ENCODE measurements around the gene MAN2A1. TPM values are rescaled to one million over a fixed set of nuclear protein-coding genes. Genes with fewer than 3 reads are reported as not detected.
"Not testable (repeated sequence)": the region's sequence is repeated elsewhere in the genome, so short reads cannot be mapped to it uniquely, and the experiment has no call there.

Gene MAN2A1
- total RNA-seq, 1 donor from 2014 or later = 85.0 TPM

- DNase-seq (ENCODE audit: low read depth) (no peak), FAIRE-seq (peak; percentile 84)
- no peaks in the 10 kb centered on the region for H3K27me3 ChIP-seq (ENCODE audit: control insufficient read depth, insufficient read depth, low read length)
- TF ChIP-seq, protein P1, sequence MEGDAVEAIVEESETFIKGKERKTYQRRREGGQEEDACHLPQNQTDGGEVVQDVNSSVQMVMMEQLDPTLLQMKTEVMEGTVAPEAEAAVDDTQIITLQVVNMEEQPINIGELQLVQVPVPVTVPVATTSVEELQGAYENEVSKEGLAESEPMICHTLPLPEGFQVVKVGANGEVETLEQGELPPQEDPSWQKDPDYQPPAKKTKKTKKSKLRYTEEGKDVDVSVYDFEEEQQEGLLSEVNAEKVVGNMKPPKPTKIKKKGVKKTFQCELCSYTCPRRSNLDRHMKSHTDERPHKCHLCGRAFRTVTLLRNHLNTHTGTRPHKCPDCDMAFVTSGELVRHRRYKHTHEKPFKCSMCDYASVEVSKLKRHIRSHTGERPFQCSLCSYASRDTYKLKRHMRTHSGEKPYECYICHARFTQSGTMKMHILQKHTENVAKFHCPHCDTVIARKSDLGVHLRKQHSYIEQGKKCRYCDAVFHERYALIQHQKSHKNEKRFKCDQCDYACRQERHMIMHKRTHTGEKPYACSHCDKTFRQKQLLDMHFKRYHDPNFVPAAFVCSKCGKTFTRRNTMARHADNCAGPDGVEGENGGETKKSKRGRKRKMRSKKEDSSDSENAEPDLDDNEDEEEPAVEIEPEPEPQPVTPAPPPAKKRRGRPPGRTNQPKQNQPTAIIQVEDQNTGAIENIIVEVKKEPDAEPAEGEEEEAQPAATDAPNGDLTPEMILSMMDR (IDR thresholded peaks at IDR 0.05; ENCODE audit: insufficient read depth, low read length, severe bottlenecking) = no peak
- H3K36me3 ChIP-seq (ENCODE audit: control insufficient read depth, insufficient read depth, low read length) = no peaks in the 10 kb centered on the region
- H3K4me3 ChIP-seq (ENCODE audit: low read depth, low read length) = no peak overlapping the region
These were observed 66.9 kb downstream of the MAN2A1 start for GRCh38 chr5:109756543-109757185.

GRCh38 chr5:109757490-109757889 is 67.8 kb downstream of the MAN2A1 start:
- H3K36me3 ChIP-seq (ENCODE audit: control insufficient read depth, insufficient read depth, low read length) = peaks cover 2% of the 10 kb centered on the region
- FAIRE-seq (no peak), DNase-seq (ENCODE audit: low read depth) (no peak)
- TF ChIP-seq, protein P1 (IDR thresholded peaks at IDR 0.05; ENCODE audit: insufficient read depth, low read length, severe bottlenecking) = no peak
- no peak overlapping the region for H3K4me3 ChIP-seq (ENCODE audit: low read depth, low read length)
- no peaks in the 10 kb centered on the region for H3K27me3 ChIP-seq (ENCODE audit: control insufficient read depth, insufficient read depth, low read length)

DNA sequence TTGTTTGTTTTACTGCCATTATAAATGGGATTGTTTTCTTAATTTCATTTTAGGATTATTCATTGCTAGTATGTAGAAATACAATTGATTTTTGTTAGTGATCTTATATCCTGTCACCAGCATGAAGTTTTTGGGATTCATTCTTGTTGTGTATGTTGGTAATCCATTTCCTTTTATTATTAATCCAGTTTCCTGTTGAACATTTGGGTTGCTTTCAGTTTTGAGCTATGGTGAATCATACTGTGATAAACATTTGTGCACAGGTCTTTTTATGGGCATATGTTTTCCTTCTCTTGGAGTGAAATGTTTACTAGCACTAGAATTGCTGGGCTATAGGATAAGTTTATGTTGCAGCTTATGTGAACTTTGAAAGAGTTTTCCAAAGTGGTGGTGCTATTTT is 69.6 kb downstream of the MAN2A1 start:
- DNase-seq (ENCODE audit: low read depth) = peak; percentile 56
- H3K36me3 ChIP-seq (ENCODE audit: control insufficient read depth, insufficient read depth, low read length) = peaks cover 3% of the 10 kb centered on the region
- FAIRE-seq = no peak
- no peak overlapping the region for H3K4me3 ChIP-seq (ENCODE audit: low read depth, low read length)
- TF ChIP-seq, protein P1 (IDR thresholded peaks at IDR 0.05; ENCODE audit: insufficient read depth, low read length, severe bottlenecking) = no peak
- H3K27me3 ChIP-seq (ENCODE audit: control insufficient read depth, insufficient read depth, low read length) = no peaks in the 10 kb centered on the region

- FAIRE-seq; H3K36me3 ChIP-seq (ENCODE audit: control insufficient read depth, insufficient read depth, low read length); H3K27me3 ChIP-seq (ENCODE audit: control insufficient read depth, insufficient read depth, low read length); DNase-seq (ENCODE audit: low read depth); H3K4me3 ChIP-seq (ENCODE audit: low read depth, low read length): not testable (repeated sequence)
These were observed 70.4 kb downstream of the MAN2A1 start for GRCh38 chr5:109760130-109760529.

GRCh38 chr5:109762821-109763220 is 73.1 kb downstream of the MAN2A1 start:
- Histone ChIP-seq H3K36me3 (ENCODE audit: control insufficient read depth, insufficient read depth, low read length) (peaks cover 3% of the 10 kb centered on the region), H3K4me3 (ENCODE audit: low read depth, low read length) (no peak overlapping the region), H3K27me3 (ENCODE audit: control insufficient read depth, insufficient read depth, low read length) (no peaks in the 10 kb centered on the region)
- FAIRE-seq (no peak), DNase-seq (ENCODE audit: low read depth) (no peak)
- TF ChIP-seq, protein P1 (IDR thresholded peaks at IDR 0.05; ENCODE audit: insufficient read depth, low read length, severe bottlenecking) = no peak

- FAIRE-seq (no peak), DNase-seq (ENCODE audit: low read depth) (no peak)
- Histone ChIP-seq H3K4me3 (ENCODE audit: low read depth, low read length) (no peak overlapping the region), H3K36me3 (ENCODE audit: control insufficient read depth, insufficient read depth, low read length) (peaks cover 3% of the 10 kb centered on the region), H3K27me3 (ENCODE audit: control insufficient read depth, insufficient read depth, low read length) (no peaks in the 10 kb centered on the region)
- TF ChIP-seq, protein P1 (IDR thresholded peaks at IDR 0.05; ENCODE audit: insufficient read depth, low read length, severe bottlenecking) = no peak
These were observed 77.7 kb downstream of the MAN2A1 start for GRCh38 chr5:109767184-109767995.

Measured in bronchial epithelial cell (primary cell).